PC-3 (cell line): ENCODE measurements around the gene UGGT2.

Experiments
- CTCF ChIP-seq: fragments of 300-600 bp; sonication (generic); conservative IDR thresholded peaks from 2 replicates; pipeline ENCODE4 v1.5.1; 2017; ENCODE audit warnings: antibody characterized with exemption, low read depth, mild to moderate bottlenecking, low read length
- EZH2 ChIP-seq: fragments of 300-600 bp; sonication (generic); IDR thresholded peaks from one replicate; pipeline ENCODE4 v1.6.1; 2017; ENCODE audit warnings: antibody characterized with exemption, mild to moderate bottlenecking, low read length; ENCODE audit not compliant: unreplicated experiment
- EZH2phosphoT487 ChIP-seq: fragments of 300-600 bp; sonication (generic); IDR thresholded peaks from 2 replicates; pipeline ENCODE4 v1.6.1; 2018; ENCODE audit warnings: mild to moderate bottlenecking, antibody characterized with exemption, low read length, borderline replicate concordance

GRCh38 chr13:95754069-95754468 lies 299.1 kb downstream of the UGGT2 start:
- TF ChIP-seq CTCF (no peak), EZH2 (no peak), EZH2phosphoT487 (no peak)
